HG03196 (cell line): ENCODE results near the gene ZNF878.
"Not testable (repeated sequence)": the region's sequence is repeated elsewhere in the genome, so short reads cannot be mapped to it uniquely, and the experiment has no call there.

Source experiments
- ATAC-seq: cut with Tn5 transposase; IDR thresholded peaks from one replicate; pipeline ENCODE4 v1.9.1; 2021; ENCODE audit not compliant: unreplicated experiment

The ZNF878 gene

DNA sequence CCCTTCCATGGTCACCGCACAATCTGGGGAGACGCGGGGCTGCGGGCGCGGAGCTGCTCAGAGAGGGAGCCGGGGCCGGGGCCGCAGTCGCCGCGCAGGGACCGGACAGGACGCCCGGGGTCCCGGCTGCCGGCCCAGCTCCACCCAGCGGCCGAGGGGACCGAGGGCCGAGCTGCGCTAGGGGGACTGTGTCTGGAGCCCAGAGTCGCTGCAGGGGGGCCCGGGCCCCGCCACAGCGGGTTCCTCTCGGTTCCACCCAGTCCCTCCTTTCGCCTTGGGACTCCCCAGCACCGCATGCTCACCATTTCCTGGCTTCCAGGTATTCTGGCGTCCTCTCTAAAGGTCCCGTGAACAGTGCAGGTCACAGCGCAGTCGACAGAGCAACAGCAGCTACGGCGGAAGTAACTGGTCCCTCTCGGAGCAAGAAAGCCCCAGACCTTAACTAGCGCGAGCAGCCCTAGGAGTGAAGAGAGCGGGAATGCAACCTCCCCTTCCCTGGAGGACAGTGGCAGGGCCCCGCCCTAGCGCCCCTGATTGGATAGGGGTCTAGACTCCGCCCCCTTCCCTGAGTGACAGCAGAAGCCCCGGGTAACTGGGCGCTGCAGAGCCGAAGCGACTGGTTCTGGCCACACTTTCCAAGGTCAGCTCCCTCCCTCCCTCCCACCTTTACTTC lies at the start of gene ZNF878:
ZNF878 (minus strand) TSS at position 465 of the 673 bp plus-strand sequence; CDS start at position 305, 160 bp downstream.
- ATAC-seq: peak; percentile 87

DNA sequence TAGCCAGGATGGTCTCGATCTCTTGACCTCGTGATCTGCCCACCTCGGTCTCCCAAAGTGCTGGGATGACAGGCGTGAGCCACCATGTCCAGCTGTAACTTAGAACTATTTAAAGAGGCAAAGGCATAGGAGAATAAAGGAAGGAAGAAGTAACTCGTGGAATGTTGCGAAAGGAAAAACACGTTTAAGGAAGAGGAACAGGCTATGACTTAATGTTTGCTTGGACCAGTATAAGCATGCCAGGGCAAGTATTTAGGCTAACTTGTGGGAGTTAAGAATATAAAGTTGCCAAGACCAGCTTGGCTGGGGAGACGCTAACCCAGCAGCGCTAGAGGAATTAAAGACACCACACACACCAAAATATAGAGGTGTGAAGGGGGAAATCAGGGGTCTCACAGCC lies 45.3 kb upstream of the ZNF878 start:
- ATAC-seq: no peak

DNA sequence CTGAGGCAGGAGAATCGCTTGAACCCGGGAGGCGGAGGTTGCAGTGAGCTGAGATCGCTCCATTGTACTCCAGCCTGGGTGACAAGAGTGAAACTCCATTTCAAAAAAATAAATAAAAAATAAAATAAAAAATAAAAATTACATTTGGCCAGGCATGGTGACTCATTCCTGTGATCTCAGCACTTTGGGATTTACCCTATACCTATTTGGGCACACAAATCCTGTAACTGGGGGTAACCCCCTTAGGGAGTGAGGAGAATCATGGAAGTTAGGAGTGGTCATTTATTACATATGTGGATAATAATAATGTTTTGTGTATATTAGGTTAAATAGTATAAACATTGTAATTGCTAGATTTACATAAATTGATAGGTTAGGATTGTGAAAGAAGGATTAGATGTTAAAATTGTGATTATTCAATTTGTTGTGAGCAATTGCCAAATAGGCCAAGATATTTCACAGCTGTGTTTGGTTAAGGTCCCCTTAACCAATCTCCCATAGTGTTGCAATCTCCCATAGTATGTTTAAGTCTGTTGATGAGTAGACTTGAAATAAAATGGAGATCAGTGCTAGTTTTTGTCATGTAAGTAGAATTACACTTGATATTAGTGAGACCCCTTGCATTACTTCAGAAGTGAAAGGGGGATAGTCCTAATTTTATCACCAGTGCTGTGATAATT lies 42.5 kb upstream of the ZNF878 start:
- no peak for ATAC-seq

DNA sequence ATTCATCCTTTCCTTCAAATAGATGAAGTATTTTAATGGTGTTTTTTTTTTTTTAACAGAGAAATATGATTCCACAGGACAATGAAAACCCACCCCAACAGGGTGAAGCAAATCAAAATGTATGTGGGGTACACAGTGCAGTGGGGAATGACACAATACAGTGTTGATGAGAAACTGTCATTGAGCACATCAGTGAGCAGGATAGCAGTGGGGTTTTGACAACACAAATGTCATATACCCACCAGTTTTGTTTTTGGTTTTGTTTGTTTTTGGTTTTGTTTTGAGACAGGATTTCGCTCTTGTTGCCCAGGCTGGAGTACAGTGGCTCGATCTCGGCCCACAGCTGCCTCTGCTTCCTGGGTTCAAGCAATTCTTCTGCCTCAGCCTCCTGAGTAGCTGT lies 41.0 kb upstream of the ZNF878 start:
- ATAC-seq: no peak

DNA sequence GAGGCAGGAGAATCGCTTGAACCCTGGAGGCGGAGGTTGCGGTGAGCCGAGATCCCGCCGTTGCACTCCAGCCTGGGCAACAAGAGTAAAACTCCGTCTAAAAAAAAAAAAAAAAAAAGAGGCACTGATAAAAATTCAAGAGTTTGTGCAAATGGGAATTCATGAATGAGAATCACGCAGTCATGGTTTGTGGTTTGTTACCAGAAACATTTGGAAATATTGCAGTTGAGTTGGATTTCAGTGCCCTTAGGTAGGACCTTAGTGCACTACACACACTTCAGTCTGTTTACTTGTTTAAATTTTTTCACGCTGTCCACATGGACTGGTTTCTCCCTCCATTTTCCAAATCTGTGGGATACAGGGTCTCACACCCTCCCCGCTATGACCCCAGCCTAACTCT lies 40.2 kb upstream of the ZNF878 start:
- no peak for ATAC-seq

DNA sequence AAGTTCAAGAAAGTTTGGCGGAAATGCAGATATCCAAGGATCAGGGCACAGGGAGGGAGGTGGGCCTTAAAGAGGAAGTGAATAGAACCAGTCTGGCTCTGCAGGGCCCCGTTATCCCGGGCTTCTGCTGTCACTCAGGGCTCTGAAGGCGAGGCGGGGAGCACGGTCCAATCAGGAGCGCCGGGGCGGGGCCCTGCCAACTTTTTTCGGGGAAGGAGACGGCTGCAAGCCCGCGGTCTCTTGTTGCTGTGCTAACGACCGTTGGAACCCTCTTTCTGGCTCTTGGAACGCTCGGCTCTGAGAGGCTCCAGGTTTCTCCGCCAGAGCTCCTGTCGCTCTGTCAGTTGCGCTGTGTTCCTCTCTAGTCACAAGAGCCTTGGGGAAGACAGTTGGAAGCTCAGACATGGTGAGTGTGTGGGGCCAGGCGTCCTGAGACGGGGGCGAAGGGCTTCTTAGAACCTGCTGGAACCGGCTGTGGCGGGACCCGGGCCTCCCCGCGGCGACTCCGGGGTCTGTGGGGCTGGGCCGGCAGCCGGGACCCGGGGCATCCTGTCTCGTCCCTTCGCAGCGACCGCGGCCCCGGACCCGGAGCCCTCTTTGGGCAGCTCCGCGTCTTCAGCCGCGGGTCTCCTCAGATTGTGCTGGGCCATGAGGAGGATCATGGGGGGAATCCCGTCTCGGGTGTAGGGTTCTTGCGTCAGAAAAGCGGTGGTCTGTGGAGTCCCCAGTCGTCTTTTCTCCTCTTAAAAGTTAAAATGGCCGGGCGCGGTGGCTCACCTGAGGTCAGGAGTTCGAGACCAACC lies 39.5 kb upstream of the ZNF878 start:
- no peak for ATAC-seq

DNA sequence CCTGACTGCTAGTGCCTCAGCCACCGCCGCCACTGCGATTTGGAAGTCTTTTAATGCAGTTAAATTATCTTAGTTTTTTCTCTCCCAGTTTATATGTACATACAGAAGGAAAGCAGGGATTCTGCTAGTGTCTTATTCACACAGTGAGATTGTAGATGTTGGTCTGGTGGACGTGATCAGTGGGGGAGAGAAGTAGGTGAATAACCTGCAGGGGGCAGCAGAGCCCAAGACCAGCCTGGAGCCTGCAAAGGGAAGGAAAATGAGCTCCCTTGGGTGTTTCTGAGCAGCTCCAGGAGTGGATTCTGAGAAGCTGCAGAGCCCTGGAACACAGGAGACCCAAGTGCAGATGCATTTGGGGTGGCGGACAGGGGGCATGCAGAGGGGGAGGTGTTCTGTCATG lies 38.0 kb upstream of the ZNF878 start:
- ATAC-seq: no peak

DNA sequence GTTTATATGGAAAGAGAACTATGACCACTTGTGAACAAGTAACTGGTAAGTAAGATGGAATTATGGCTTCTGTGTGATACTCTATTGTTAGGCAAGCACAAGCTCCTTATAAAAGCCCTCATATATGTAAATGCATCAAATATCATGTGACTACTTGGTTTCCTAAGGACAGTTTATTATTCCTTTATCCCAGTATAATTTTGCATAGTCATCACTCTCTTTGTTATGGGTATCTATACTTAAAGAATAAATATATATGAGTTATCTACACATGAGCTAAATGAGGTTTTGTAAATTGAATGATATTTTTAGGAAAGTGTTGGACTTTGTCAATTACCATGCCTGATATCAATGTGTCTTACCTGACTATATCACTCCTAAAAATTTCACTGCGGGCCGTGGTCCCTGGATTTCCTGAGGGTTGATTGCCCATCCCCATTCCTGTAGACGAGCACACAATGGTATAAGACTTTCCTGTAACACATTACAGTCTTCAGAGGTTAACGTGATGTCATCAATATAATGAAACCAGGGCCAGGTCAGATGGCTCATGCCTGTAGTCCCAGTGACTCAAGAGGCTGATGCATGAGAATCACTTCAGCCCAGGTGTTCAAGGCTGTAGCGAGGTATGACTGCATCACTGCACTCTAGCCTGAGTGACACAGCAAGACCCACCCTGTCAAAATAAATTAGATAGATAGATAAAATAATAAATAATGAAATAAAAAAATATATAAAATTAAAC lies 32.5 kb upstream of the ZNF878 start:
- no peak for ATAC-seq

DNA sequence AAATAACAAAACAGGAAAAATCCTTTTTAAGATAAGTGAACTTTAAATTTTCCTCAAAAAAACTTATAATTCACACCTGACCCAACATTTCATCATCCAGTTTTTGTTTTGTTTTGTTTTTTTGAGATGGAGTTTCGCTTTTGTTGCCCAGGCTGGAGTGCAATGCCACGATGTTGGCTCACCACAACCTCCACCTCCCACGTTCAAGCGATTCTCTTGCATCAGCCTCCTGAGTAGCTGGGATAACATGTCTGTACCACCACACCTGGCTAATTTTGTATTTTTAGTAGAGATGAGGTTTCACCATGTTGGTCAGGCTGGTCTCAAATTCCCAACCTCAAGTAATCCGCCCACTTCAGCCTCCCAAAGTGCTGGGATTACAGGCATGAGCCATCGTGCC lies 30.6 kb upstream of the ZNF878 start:
- ATAC-seq: not testable (repeated sequence)

DNA sequence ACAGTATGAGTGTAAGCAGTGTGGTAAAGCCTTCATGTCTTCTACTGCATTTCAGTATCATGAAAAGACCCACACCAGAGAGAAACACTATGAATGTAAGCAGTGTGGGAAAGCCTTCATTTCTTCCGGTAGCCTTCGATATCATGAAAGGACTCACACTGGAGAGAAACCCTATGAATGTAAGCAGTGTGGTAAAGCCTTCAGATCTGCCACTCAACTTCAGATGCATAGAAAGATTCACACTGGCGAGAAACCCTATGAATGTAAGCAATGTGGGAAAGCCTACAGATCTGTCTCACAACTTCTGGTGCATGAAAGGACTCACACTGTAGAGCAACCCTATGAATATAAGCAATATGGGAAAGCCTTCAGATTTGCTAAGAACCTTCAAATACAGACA lies 24.6 kb upstream of the ZNF878 start:
- no peak for ATAC-seq

DNA sequence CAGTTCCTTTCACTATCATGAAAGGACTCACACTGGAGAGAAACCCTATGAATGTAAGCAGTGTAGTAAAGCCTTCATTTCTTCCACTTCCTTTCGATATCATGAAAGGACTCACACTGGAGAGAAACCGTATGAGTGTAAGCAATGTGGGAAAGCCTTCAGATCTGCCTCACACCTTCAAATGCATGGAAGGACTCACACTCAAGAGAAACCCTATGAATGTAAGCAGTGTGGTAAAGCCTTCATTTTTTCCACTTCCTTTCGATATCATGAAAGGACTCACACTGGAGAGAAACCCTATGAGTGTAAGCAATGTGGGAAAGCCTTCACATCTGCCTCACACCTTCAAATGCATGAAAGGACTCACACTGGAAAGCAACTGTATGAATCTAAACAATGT lies 23.6 kb upstream of the ZNF878 start:
- not testable (repeated sequence) for ATAC-seq

DNA sequence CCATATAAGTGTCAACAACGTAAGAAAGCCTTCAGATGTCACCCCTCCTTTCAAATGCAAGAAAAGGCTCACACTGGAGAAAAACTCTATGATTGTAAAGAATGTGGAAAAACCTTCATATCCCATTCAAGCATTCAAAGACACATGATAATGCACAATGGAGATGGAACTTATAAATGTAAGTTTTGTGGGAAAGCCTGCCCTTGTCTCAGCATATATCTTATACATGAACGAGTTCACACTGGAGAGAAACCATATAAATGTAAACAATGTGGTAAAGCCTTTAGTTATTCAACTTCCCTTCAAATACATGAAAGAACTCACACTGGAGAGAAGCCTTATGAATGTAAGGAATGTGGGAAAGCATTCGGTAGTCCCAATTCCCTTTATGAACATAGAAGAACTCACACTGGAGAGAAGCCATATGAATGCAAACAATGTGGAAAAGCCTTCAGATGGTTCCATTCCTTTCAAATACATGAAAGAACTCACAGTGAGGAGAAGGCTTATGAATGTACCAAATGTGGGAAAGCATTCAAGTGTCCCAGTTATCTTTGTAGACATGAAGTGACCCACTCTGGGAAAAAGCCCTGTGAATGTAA lies 22.9 kb upstream of the ZNF878 start:
- ATAC-seq: no peak

DNA sequence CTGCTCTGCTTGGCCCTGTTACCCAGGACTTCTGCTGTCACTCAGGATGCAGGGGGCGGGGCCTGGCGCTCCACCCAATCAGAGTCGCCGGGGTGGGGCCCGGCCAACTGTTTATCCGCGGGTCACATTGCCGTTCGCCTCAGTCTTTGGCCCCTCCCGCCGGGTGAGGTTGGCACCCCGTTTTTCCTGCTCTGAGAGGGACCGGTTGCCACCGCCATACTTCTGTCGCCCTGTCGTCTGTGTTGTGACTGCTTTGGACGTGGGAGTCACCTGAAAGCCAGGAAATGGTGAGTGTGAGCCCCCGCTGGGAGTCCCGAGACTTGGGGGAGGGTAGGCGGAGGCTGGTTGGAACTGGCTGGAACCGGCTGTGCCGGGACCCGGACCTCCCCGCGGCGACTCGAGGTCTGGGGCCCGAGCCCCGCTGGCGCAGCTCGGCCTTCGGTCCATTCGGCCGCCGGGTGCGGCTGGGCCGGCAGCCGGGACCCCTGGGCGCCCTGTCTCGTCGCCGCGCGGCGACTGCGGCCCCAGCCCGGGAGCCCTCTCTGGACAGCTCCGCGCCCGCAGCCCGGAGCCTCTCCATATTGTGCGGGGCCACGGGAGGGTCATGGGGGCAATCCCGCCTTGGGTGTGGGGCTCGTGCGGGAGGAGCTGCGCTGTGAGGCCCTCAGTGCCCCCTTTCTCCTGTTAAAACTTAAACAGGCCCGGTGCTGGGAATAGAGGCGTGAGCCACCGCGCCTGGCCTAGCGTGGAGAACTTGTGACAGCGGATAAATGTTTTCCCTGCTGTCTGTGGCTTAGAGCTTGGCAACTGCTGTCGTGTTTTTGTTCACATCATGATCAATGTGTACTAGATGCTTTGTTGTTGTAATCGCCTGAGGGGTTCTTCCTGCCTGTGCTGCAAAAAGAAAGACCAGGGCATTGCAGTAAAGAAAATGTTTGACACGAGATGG lies 12.1 kb upstream of the ZNF878 start, which contains the start of gene ZNF844:
ZNF844 (plus strand) TSS at position 142 of the 949 bp plus-strand sequence; CDS start at position 285, 143 bp downstream.
- ATAC-seq: peak; percentile 82

DNA sequence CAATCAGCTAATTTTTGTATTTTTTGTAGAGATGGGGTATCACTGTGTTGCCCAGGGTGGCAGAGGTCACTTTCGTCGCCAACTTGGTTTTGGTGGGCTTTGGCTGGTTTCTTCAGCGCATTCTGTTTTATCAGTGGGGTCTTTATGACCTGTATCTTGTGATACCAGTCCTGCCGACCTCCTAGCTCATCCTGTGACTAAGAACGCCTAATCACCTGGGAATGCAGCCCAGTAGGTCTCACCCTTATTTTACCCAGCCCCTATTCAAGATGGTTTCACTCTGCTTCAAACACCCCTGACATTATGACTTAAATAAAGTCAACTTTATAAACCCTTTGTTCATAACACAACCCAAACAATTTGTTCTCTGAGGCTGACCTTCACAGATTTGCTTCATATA lies 3.0 kb upstream of the ZNF878 start:
- ATAC-seq: no peak

DNA sequence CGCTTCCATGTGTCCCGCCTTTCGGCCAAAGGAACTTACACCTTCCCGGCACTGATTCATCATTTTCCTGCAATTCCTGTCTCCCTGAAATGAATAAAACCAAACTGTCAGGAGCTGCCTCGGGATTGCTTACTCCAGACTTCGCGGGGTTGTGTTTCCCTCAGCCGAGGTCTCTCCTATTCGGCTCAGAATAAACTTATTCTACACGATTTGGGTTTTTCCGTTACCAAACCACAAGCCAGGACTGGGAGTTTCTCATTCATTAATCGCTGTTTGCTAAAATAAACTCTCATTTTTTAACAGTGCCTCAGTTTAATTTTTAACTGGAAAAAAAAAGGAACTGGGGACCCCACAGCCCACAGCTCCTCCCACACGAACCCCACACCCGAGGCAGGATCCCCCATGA lies 667 bp downstream of the ZNF878 start:
- ATAC-seq: no peak

DNA sequence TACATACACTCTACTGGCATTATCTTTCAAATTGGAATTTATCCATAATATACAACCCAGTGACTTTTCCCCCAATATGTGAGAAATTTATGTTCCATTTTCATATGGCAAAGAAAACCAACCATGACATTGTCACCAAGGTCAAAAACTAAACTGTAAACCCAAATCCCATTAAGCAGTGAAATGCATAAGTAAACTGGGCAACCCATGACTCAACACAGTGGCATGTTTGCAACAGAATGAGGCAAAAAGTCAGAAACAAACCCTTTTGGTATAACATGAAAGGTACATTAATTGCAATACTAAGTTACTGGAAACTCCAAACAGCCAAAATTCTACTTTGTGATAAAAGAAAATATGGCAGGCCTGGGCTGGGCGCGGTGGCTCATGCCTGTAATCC lies 4.9 kb downstream of the ZNF878 start:
- no peak for ATAC-seq

DNA sequence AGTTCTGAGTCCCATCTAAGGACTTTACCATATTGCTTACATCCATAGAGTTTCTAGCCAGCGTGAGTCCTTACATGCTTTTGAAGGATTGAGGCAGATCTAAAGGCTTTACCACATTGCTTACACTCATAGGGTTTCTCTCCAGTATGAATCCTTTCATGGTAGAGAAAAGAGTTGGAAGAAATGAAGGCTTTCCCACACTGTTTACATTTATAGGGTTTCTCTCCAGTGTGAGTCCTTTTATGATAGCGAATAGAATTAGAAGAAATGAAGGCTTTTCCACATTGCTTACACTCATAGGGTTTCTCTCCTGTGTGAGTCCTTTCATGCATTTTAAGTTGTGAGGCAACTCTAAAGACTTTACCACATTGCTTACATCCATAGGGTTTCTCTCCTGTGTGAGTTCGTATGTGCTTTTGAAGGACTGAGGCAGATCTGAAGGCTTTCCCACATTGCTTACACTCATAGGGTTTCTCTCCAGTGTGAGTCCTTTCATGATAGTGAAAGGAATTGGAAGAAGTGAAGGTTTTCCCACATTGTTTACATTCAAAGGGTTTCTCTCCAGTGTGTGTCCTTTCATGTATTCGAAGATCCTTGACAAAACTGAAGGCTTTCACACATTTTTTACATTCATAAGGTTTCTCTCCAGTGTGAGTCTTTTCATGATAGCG lies 8.9 kb downstream of the ZNF878 start:
- ATAC-seq: no peak

DNA sequence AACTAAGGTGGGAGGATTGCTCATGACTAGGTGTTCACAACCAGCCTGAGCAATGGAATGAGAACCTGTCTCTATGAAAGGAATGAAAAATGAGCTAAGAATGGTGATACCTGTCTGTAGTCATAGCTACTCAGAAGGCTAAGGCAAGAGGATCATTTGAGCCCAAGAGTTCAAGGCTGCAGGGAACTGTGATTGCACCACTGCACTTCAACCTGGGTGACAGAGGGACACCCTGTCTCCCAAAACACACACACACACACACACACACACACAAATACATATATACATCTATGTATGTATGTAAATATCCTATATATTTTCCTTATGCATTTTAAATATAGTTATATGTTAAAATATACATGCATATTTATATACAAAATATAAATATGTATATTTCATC lies 9.9 kb downstream of the ZNF878 start:
- ATAC-seq: no peak
